D341Med (cell line): ENCODE data around the gene AXIN2.

ENCODE experiments used
- DNase-seq: peaks from one replicate; pipeline ENCODE4 v3.0.0; 2012; ENCODE audit warnings: low spot score

The AXIN2 gene

GRCh38 chr17:65561452-65562205 is at the start of gene AXIN2:
Gene AXIN2, minus strand, starts transcription at chr17:65561648. Its CDS starts 3,028 bp downstream, at chr17:65558620.
- DNase-seq: peak; percentile 99

DNA sequence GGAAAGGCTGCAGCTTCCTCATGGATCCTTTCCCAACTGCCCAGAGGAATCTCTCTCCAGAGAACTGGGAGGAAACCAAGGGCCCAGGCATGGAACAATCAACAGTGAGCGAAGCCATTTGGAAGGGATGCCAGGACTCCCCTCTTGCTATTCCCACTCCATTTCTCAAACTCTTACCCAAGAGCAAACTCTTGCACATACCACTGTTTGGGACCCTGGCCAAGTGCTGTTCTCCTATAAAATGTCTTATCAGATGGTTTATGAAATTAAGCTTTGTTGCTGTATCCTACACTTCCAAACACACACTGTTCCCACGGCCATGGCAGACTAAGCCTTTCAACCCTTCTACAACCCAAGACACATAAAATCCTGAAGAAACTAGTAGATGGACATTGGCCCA is 48.3 kb upstream of the AXIN2 start:
- no peak for DNase-seq

DNA sequence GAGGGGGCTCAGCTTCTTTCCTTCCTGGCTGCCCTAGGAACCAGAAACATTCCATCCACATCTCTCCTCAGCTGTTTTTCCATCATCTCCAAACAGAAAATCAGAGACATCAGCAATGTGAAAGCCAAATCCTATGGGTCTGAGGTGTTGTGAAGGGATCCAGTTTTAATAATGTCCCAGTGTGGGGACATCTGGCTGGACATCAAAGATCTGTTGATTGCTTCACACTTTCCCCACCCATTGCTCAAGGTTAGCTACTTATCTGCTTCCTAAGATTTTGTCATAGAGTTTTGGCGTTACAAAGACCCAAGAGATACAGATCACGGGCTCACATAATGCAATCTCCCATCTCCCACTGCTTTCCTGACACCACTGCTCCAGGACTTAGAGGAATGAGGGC is 47.8 kb upstream of the AXIN2 start:
- DNase-seq: no peak

DNA sequence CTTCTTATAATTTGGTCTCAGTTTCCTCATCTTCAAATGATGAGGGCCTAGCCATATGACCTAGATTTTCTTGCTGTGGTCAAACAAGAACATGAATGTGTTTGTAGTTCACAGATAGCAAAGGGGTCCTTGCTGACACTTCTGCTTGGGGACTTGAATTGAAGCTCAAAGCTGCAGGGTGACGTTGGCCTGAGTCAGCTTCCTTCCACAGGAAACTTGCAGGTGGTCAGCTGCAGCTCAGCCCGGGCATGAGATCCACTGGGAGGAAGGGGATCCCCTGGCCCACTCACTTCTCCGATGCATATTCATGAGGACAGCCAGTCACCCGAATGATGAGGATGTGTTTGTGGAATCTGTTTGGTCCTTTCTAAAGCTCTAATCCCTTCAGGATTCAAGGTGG is 42.6 kb upstream of the AXIN2 start:
- DNase-seq: no peak

GRCh38 chr17:65601881-65602280 is 40.4 kb upstream of the AXIN2 start:
- no peak for DNase-seq

- no peak for DNase-seq
These were observed 39.7 kb upstream of the AXIN2 start for GRCh38 chr17:65601145-65601544.

GRCh38 chr17:65600518-65600917 is 39.1 kb upstream of the AXIN2 start:
- DNase-seq: no peak

DNA sequence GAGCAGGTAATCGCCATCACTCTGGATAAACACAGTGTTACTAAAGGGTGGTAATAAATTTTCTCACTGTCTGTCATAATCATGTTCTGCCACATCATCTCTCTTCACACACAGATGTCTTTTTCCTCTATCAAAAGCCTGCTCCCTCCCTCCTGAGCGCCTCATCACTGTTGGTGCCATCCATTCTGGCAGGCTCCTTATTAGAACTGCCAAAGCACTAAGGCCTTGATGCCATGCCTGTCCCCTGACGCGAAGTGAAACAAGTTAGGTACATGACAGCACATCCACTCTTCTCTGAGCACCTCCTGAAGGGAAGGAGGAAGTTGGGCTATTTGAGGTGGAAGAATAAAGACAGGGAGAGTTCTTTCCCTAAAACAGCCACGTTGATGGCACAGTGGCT is 38.2 kb upstream of the AXIN2 start:
- no peak for DNase-seq

DNA sequence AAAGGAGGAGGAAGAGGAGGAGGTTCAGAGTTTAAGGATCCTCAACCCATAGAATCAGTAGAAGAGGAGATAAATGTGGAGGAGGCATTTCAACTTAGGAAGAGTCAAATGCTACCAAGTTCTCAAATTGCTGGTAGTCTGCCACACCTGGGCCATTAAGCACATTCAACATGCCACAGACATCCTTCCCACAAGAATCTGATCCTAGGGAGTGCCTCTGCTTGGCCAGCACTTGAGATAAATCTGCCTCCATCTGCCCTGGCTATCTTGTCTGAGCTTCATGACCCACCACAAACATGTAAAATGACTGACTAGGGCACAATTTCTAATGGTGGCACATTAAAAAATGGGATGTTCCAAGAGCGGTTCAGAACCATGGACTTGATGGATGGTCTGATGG is 37.3 kb upstream of the AXIN2 start:
- no peak for DNase-seq

DNA sequence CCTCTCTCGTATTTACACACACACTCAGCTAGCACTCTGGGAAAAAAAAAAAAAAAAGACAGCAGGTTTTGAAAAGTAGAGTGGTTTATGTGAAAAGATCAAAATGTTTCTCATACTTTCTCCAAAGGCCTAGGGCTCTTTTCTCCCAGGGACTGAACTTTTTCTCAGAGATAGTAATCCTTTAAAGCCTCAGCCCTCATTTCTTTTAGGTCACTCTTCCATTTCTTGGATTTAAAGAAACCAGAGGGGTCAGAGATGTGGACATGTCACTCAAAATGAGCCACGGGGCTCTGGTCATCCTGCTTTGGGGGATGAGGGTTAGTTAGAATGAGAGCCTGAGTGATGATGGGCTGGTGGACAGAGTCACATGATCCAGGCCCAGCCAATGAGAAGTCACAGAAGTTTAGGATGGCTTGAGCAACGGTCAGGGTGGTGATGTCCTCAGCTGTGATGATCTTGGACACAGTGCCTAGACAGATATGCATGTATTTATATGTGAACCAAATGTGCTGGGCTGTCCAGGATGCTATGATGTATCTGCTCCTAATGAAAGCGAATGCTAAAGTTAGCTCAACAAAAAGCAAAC is 33.7 kb upstream of the AXIN2 start:
- no peak for DNase-seq

DNA sequence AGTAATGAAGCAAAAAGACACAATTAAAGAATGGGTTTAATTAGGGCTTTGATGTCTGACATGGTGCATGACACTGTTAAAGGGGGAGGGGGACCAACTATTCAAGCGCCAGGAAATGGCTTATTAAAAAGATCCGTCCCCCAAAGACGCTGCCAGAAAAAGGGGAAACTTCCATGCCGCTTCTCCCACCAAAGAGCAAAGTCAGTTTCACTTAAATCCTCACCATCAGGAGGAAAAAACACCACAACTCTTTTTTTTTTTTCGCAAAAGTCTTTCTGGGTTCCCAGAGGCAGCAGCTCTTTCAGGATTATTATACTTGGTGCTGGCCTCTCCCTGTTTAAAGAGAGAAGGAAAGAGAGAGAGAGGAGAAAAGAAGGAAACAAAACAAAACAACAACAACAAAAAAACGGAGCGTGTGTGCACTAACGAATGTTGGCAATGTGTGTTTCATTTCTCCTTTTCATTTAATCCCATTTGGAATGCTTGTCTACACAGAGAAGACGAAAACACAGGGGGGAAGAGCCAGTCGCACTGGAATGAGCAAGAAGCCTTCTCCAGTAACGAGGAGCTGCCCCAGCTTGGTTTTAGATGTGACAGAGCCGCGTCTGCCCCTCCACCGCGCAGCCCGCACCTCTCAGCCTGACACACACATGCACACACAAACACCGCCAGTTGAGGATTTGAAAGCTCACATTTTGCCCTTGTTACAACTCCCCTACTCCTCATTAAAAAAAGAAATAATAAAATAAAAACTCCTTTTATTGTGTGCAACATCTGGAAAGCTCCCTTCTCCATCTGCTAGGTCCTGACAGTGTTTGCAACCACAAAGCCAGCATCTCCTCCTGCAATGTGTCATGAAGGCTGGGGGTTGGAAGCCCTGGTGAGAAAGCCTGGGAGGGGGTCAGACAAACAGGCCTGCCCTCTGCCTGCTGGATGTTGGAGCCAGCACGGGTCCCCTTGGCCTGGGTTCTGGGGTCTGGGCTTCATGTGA is 32.7 kb upstream of the AXIN2 start:
- no peak for DNase-seq

- DNase-seq: no peak
These were observed 31.8 kb upstream of the AXIN2 start for GRCh38 chr17:65593092-65593854.

GRCh38 chr17:65592125-65592965 is 30.9 kb upstream of the AXIN2 start:
- DNase-seq: no peak

DNA sequence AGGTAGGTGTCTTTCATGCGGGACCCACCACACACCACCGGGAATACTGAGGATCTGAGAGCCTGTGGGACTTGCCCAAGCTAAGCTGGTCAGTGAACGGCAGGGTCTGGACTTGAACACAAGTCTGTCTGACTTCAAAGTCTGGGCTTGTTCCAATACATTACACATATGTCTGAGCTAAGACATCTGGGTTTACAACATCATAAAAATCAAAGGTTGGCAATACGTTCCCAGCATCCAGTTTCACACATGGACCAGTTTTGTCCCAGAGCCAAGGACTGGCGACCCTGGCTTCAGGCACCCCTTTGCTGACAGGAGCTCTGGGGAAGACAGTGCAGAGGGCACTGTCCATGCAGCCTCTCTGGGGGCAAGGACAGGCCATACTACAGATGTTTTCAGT is 27.9 kb upstream of the AXIN2 start:
- no peak for DNase-seq

DNA sequence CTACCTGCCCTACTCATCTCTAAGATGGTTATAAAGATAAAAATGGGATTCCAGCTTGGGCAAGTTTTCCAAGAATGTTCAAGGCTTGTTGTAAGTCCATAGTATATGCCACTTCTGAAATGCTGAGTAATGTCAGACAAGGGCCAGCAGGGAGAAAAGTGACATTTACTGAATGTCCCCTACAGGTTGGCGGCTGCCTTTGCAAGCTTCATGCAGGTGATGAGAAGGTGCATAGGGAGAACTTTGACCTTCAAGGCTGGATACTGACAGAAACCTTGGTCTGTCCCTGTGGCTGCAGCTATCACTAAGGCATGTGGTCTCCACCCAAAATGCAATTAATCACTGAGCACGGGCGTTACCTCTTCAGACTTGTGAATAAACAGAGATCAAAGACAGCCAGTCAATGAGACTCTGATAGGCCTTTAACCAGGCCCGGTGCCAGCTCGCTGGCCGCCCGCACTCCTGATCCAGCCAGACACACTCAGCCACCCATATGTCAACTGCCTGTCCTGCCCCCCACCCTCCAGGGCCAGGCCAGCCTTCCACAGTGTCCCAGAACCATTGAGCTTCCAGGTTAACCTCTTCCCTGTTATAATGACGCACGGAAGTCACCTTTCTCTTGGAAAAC is 26.8 kb upstream of the AXIN2 start:
- no peak for DNase-seq

DNA sequence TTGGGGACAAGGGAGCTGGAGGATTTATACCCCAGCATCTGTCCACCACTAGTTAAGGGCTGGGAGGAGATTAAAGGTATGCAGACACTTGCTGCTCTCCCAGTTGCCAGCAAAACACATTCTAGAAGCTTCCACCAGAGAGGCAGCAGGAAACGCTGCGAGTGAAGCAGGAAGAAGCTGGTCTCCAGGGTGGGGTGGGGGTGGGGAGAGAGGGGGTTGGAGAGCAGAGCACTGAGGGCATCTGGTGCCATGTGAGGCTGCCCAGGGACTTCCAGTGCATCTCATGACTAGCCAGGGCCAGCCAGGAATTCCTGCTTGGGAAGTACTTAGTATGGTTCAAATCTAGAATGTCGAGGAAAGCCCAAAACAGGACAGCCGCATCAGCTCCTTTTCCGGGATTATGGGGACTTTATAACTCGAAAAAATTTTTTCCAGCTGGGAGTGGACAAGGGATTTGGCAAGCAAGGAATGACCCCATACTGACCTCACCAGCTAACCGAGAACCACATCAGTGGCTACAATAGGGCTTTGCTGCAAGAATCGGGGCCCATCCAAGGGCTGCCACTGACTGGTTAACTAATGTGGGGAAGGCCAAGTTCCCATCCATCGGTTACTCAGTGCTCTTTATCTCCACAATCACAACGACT is 26.2 kb upstream of the AXIN2 start:
- no peak for DNase-seq

DNA sequence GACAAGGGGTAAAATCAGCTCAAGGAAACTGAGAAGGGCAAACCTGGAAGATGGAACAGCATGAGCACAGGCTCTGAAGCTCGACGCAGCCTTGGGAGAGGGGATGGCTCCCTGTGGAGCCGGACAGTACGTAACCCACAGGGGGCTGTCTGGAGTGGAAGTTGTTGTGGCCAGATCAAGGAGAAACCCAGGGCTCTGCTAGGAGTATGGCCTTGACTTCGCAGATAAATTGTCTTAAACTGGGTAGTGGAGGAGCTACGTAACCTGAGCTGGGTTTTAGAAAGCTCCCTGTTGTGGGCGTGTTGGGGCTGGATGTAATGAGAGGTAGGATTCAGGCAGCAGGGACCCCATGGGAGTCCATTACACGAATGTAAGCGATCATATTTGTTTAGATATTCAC is 25.5 kb upstream of the AXIN2 start:
- DNase-seq: no peak

GRCh38 chr17:65584604-65585521 is 23.4 kb upstream of the AXIN2 start:
- DNase-seq: no peak
